Pulmonary artery endothelial cell (primary cell): ENCODE data around the gene KIF11. TPM values are rescaled to one million over a fixed set of nuclear protein-coding genes. Genes with fewer than 3 reads are reported as not detected.

Experiments used
- DNase-seq: peaks from one replicate; pipeline ENCODE4 v3.0.0-alpha.2; 2011; ENCODE audit warnings: low read depth, low spot score
- total RNA-seq: library from RNA; depleted of rRNA; stranded (reverse); fragments of >200 nt; gene quantifications from 2 replicates; pipeline ENCODE4 v1.2.3, GENCODE V29; 2014

The KIF11 gene
- total RNA-seq, 1 donor from 2014 or later = 21.3 TPM

DNA sequence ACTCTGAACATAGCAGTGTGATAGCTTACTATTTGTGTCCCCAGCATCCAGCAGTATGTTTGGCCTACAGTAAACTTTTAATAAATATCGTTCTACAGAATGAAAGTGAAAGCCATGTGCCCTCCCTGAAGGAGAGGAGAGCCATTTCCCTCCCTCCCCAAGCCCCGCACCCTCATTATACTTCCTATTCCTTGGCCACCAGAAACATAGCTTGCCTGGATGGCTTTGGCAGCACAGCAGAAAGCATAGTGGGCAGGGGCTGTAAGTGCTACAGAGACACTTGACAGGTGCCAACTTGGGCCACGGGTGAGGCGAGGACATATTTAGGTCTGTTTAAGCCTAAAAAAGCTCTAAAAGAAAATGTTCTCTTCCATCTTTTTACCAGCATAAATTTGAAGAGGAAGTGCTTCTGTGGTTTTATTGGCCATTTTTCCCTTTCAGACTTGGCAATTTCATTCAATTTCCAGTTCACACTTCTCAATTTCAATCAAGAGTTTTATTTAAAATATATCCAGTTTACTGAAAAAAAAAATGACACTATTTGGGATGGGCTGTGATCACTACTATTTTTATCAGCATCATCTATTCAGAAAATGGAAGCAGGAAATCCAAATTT is 109.5 kb downstream of the KIF11 start:
- DNase-seq = no peak

Other genes with a start within 250 kb of the KIF11 start
- gene IDE, start 19.0 kb upstream of the KIF11 start, total RNA-seq = 27.6 and 41.0 TPM in 2 replicates
- 46.5 and 50.5 TPM in 2 replicates for gene HHEX, start 96.8 kb downstream of the KIF11 start, total RNA-seq